A375 (cell line): ENCODE results near the gene OR4C13. TPM values are rescaled to one million over a fixed set of nuclear protein-coding genes. Genes with fewer than 3 reads are reported as not detected.

ENCODE experiments used
- total RNA-seq: library from RNA; depleted of rRNA; stranded (reverse); fragments of >200 nt; shearing (Covaris generic); gene quantifications from 2 replicates; pipeline ENCODE4 v1.2.3, GENCODE V29; 2014; rRNA removed

OR4C13 gene
- not detected in 2 replicates for total RNA-seq

DNA sequence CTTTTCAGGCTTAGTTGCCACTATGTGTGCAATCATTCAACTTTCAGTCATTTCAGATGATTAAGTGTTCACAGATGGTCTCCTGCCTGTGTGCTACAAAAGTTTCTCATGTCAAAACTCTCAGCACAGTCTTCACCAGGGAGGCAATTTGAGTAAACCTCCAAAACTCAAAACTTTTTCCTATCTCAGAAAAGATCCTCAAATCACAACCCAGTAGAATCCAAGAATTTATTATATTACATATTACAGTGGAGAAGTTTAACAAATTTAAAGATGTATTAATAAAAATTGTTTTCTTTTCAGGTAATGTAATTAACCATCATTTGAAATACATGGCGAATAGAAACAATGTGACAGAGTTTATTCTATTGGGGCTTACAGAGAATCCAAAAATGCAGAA, at the start of gene OR4C13:
TSS of gene OR4C13 (plus strand) at position 301 of the 400 bp plus-strand sequence. CDS start at position 333, 32 bp downstream.

GRCh38 chr11:49982435-49982834, 30.2 kb downstream of the OR4C13 start, which contains the start of gene OR4C12:
Gene OR4C12 (minus strand): TSS chr11:49982535. CDS start chr11:49982501, 34 bp downstream.

Other genes with a start within 250 kb of the OR4C13 start
- not detected in 2 replicates for gene OR4C12, start 30.1 kb downstream of the OR4C13 start, total RNA-seq
- gene OR4C45, start 80.5 kb downstream of the OR4C13 start, total RNA-seq: not detected in 2 replicates